GM12872 (cell line): ENCODE measurements around the gene MADCAM1.

Experiments used
- TF ChIP-seq, protein P1 (sequence below): IDR thresholded peaks from 3 replicates; pipeline ENCODE4 v1.5.1; 2011; ENCODE audit warnings: low read depth, mild to moderate bottlenecking, low read length, moderate library complexity; ENCODE audit not compliant: insufficient read depth

The MADCAM1 gene

GRCh38 chr19:461721-462551 lies 34.4 kb upstream of the MADCAM1 start:
- TF ChIP-seq, protein P1, sequence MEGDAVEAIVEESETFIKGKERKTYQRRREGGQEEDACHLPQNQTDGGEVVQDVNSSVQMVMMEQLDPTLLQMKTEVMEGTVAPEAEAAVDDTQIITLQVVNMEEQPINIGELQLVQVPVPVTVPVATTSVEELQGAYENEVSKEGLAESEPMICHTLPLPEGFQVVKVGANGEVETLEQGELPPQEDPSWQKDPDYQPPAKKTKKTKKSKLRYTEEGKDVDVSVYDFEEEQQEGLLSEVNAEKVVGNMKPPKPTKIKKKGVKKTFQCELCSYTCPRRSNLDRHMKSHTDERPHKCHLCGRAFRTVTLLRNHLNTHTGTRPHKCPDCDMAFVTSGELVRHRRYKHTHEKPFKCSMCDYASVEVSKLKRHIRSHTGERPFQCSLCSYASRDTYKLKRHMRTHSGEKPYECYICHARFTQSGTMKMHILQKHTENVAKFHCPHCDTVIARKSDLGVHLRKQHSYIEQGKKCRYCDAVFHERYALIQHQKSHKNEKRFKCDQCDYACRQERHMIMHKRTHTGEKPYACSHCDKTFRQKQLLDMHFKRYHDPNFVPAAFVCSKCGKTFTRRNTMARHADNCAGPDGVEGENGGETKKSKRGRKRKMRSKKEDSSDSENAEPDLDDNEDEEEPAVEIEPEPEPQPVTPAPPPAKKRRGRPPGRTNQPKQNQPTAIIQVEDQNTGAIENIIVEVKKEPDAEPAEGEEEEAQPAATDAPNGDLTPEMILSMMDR = no peak

GRCh38 chr19:463483-464207 lies 32.6 kb upstream of the MADCAM1 start:
- TF ChIP-seq, protein P1 = no peak

DNA sequence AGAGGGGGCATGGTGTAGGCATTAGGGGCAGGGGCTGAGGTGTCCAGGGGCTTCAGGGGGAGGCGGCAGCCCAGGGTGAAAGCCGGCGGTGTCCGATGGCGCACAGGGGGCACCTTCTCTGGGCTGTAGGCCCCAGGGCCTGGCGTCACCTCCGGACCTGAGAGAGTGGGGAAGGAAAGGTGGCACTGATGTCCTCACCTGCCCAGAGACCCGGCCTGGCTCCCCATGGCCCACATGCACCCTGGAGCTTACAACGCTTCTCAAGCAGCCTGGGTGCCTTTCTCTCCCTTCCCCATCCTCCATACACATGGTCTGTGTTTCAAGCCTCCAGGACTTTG lies 32.1 kb upstream of the MADCAM1 start:
- TF ChIP-seq, protein P1 = no peak

DNA sequence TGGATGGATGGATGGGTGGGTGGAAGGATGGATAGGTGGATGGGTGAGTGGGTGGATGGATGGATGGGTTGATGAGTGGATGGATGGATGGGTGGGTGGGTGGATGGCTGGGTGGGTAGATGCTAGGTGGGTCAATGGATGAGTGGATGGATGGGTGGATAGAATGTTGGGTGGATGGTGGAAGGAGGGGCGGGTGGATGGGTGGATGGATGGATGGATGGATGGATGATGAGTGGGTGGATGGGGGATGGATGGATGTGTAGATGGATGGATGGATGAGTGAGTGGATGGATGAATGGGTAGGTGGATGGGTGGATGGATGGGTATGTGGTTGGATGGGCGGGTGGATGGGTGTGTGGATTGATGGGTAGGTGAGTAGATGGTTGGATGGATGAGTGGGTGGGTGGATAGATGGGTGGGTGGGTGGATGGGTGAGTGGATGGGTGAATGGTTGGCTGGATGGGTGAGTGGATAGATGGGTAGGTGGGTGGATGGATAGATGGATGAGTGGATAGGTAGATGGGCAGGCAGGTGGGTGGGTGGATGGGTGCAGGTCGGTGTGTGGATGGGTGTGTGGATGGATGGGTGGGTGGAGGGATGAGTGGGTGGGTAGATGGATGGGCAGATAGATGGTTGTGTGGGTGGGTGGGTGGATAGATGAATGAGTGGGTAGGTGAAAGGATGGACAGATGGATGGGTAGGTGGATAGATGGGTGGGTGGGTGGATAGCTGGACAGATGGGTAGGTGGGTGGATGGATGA lies 31.1 kb upstream of the MADCAM1 start:
- TF ChIP-seq, protein P1 = no peak

- TF ChIP-seq, protein P1 = no peak
Observed at GRCh38 chr19:467554-467953, 28.7 kb upstream of the MADCAM1 start.

- TF ChIP-seq, protein P1 = no peak
Observed at GRCh38 chr19:468587-469256, 27.6 kb upstream of the MADCAM1 start.
